ENCODE results near the gene TOP3A. TPM values are rescaled to one million over a fixed set of nuclear protein-coding genes. Genes with fewer than 3 reads are reported as not detected.

TOP3A gene
- total RNA-seq, 3 donors from 2014 or later, result 27.9 to 39.8 (median 30.1) TPM

- H3K4me1 ChIP-seq (ENCODE audit: low read depth), result peaks cover 19% of the 10 kb centered on the region
- intact Hi-C loops (cut with DNase I, micrococcal nuclease), result no loop called here
- ATAC-seq, result no peak
- H3K9me3 ChIP-seq, result no peaks in the 10 kb centered on the region
- no peak for TF ChIP-seq CTCF (IDR thresholded peaks at IDR 0.05)
- H3K4me3 ChIP-seq, result no peak overlapping the region
- peaks cover 7% of the 10 kb centered on the region for H3K36me3 ChIP-seq (ENCODE audit: low read depth)
- no peak for DNase-seq
Measured at GRCh38 chr17:18323007-18323406, 8.2 kb upstream of the TOP3A start.

DNA sequence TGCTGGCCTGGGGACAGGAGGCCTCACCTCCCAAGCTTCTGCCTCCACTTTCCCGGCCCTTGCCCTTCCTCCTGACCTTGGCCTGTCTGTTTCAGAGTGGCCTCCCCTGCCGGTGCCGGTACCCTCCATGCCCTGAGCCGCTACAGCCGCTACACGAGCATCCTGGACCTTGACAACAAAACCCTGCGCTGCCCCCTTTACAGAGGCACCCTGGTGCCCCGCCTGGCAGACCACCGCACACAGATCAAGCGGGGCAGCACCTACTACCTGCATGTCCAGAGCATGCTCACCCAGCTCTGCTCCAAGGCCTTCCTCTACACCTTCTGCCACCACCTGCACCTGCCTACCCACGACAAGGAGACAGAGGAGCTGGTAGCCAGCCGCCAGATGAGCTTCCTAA lies 7.7 kb upstream of the TOP3A start:
- H3K36me3 ChIP-seq (ENCODE audit: low read depth), result peaks cover 7% of the 10 kb centered on the region

DNA sequence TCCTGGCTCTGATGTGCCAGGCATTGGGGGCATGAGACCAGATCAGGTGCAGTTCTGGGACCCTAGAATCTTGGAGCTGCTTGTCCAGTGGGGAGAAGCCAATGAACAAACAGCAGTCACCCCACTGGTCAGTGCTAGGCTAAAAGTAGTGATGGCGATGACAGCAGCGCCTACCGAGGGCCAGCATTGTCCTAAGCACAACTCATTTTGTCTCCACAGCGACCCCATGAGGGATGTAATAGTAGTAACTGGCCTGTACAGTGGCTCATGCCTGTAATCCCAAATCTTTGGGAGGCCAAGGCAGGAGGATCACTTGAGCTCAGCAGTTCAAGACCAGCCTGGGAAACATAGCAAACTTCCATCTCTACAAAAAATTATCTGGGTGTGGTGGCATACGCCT lies 6.5 kb upstream of the TOP3A start:
- peaks cover 36% of the 10 kb centered on the region for H3K4me1 ChIP-seq (ENCODE audit: low read depth)
- intact Hi-C loops (cut with DNase I, micrococcal nuclease), result no loop called here
- ATAC-seq (no peak), DNase-seq (no peak)
- H3K9me3 ChIP-seq, result no peaks in the 10 kb centered on the region
- no peak for TF ChIP-seq CTCF (IDR thresholded peaks at IDR 0.05)
- no peak overlapping the region for H3K4me3 ChIP-seq
- peaks cover 7% of the 10 kb centered on the region for H3K36me3 ChIP-seq (ENCODE audit: low read depth)

More for the DNA sequence above, 7.7 kb upstream of the TOP3A start:
- no peak overlapping the region for H3K4me3 ChIP-seq
- DNase-seq (no peak), ATAC-seq (no peak)
- no peak for TF ChIP-seq CTCF (IDR thresholded peaks at IDR 0.05)
- no peaks in the 10 kb centered on the region for H3K9me3 ChIP-seq
- peaks cover 24% of the 10 kb centered on the region for H3K4me1 ChIP-seq (ENCODE audit: low read depth)
- intact Hi-C loops (cut with DNase I, micrococcal nuclease), result no loop called here

- H3K4me1 ChIP-seq (ENCODE audit: low read depth), result peaks cover 42% of the 10 kb centered on the region
- ATAC-seq (no peak), DNase-seq (no peak)
- intact Hi-C loops (cut with DNase I, micrococcal nuclease), result no loop called here
- H3K9me3 ChIP-seq, result no peaks in the 10 kb centered on the region
- H3K4me3 ChIP-seq, result no peak overlapping the region
- peaks cover 7% of the 10 kb centered on the region for H3K36me3 ChIP-seq (ENCODE audit: low read depth)
- TF ChIP-seq CTCF (IDR thresholded peaks at IDR 0.05), result no peak
Measured at GRCh38 chr17:18320301-18320700, 5.5 kb upstream of the TOP3A start.

DNA sequence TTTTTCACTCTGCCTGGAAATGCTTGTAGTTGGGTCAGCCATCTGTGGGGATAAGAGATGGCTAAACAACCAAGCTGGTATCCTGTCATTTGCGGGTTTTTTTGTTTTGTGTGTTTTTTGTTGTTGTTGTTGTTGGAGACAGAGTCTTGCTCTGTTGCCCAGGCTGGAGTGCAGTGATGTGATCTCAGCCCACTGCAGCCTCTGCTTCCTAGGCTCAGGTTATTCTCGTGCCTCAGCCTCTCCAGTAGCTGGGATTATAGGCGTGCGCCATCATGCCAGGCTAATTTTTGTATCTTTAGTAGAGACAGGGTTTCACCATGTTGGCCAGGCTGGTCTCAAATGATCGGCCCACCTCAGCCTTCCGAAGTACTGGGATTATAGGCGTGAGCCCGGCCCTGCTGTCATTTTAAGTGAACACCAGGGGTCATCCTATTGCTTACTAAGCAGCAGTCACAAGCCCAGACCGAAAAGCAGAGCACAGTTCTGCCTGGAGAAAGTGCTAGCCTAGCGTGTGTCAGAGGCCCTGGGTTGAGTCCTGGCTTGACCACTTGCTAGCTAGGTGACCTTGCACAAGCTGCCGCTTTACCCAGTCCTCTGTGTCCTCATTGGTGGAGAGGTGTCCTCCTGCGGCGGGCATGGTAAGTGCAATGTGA lies 4.9 kb upstream of the TOP3A start:
- H3K4me3 ChIP-seq, result no peak overlapping the region
- no peaks in the 10 kb centered on the region for H3K9me3 ChIP-seq
- H3K4me1 ChIP-seq (ENCODE audit: low read depth), result peaks cover 42% of the 10 kb centered on the region
- ATAC-seq, result no peak
- intact Hi-C loops (cut with DNase I, micrococcal nuclease), result no loop called here
- H3K36me3 ChIP-seq (ENCODE audit: low read depth), result peaks cover 7% of the 10 kb centered on the region
- peak in 1 of 3 donors; percentile 37 for DNase-seq
- TF ChIP-seq CTCF (IDR thresholded peaks at IDR 0.05), result no peak

Data from mucosa of descending colon (tissue), 3 donors.